K562 (cell line): ENCODE results near the gene MTMR4. TPM values are rescaled to one million over a fixed set of nuclear protein-coding genes. Genes with fewer than 3 reads are reported as not detected.

ENCODE experiments used
- ATF7 ChIP-seq: fragments of 450-650 bp; IDR thresholded peaks from 2 replicates; pipeline ENCODE4 v1.7.1; 2014; ENCODE audit warnings: mild to moderate bottlenecking, moderate library complexity
- CBFA2T3 ChIP-seq: fragments of 450-650 bp; IDR thresholded peaks from 2 replicates; pipeline ENCODE4 v1.6.1; 2017
- FOSL1 ChIP-seq: fragments of 200-800 bp; sonication (Bioruptor generic); conservative IDR thresholded peaks from 2 replicates; pipeline ENCODE4 v1.6.1; 2016; ENCODE audit warnings: missing genetic modification characterization, missing compliant biosample characterization
- HDAC2 ChIP-seq: fragments of 450-650 bp; IDR thresholded peaks from 2 replicates; pipeline ENCODE4 v1.6.1; 2016; ENCODE audit warnings: mild to moderate bottlenecking
- JUND ChIP-seq, 2 experiments: IDR thresholded peaks; 2 replicates in 1 of 2; 3 replicates in 1 of 2; pipeline ENCODE4 v1.6.1; 2011; ENCODE audit warnings: borderline replicate concordance in 2 of 2, low read depth in 2 of 2, low read length in 2 of 2, improper control_type of control experiment in 1 of 2, missing biosample characterization in 1 of 2, missing genetic modification characterization in 1 of 2, missing genetic modification reagents in 1 of 2
- MBD2 ChIP-seq: sonication (generic); IDR thresholded peaks from 2 replicates; pipeline ENCODE4 v1.6.1; 2016; ENCODE audit warnings: low read depth, borderline replicate concordance
- MEF2A ChIP-seq: IDR thresholded peaks from 2 replicates; pipeline ENCODE4 v1.6.1; 2011; ENCODE audit warnings: low read depth, mild to moderate bottlenecking, low read length, moderate library complexity; ENCODE audit not compliant: control insufficient read depth
- NRF1 ChIP-seq, 2 experiments: fragments of 450-650 bp; IDR thresholded peaks in 1 of 2; conservative IDR thresholded peaks in 1 of 2; 2 replicates each; pipeline ENCODE4 v1.6.1; 2014; ENCODE audit warnings: mild to moderate bottlenecking in 2 of 2
- PHB ChIP-seq: fragments of 250-450 bp; sonication (Bioruptor Pico); IDR thresholded peaks from 2 replicates; pipeline ENCODE4 v1.5.0; 2021
- RAD51 ChIP-seq: fragments of 450-650 bp; IDR thresholded peaks from 2 replicates; pipeline ENCODE4 v1.7.1; 2016; ENCODE audit warnings: low read depth, mild to moderate bottlenecking, borderline replicate concordance
- RBM39 ChIP-seq: fragments of 200-400 bp; formaldehyde crosslinking; optimal IDR thresholded peaks from 2 replicates; pipeline ENCODE3; 2018; ENCODE audit warnings: low read depth, low read length
- RCOR1 ChIP-seq, 2 experiments: IDR thresholded peaks; 2 replicates each; pipeline ENCODE4 v1.6.1; 2012; ENCODE audit warnings: low read depth in 2 of 2, low read length in 2 of 2, borderline replicate concordance in 1 of 2, improper control_type of control experiment in 1 of 2
- RNF2 ChIP-seq: sonication (generic); IDR thresholded peaks from 2 replicates; pipeline ENCODE4 v1.6.1; 2016
- ZNF274 ChIP-seq: IDR thresholded peaks from 2 replicates; pipeline ENCODE4 v1.6.1; 2011; ENCODE audit warnings: low read depth, mild to moderate bottlenecking, low read length, moderate library complexity, borderline replicate concordance
- ZNF586 ChIP-seq: fragments of 450-650 bp; formaldehyde crosslinking; conservative IDR thresholded peaks from 2 replicates; pipeline ENCODE4 v1.4.0; 2020; ENCODE audit warnings: mild to moderate bottlenecking, moderate library complexity
- ZSCAN32 ChIP-seq: fragments of 450-650 bp; formaldehyde crosslinking; IDR thresholded peaks from 2 replicates; pipeline ENCODE4 v1.4.0; 2020; ENCODE audit warnings: mild to moderate bottlenecking, moderate library complexity
- polyA plus RNA-seq, 8 experiments: library from polyadenylated mRNA; depleted of rRNA in 4 of 8; stranded (reverse) in 5 of 8; unstranded in 3 of 8; fragments of >200 nt; fragmentation: Nextera tagmentation in 2 of 8; fragmentation: Illumina TruSeq in 1 of 8; extraction: Ambion mirVana in 2 of 8; extraction: Trizol in 1 of 8; gene quantifications; 2 replicates each; pipeline versions ENCODE4 v1.2.1 to v1.2.3, GENCODE V29; 2011 to 2014; ENCODE audit warnings: inconsistent platforms in 1 of 8, missing spikeins in 1 of 8
- total RNA-seq, 7 experiments: library from RNA; depleted of rRNA in 6 of 7; stranded (reverse); fragments of >200 nt in 6 of 7; fragmentation: Illumina TruSeq in 2 of 7; extraction: Trizol in 2 of 7; gene quantifications; 2 replicates each; pipeline versions ENCODE4 v1.2.1 to v1.2.3, GENCODE V29; 2011 to 2021; ENCODE audit warnings: low replicate concordance in 1 of 7
- TF ChIP-seq, protein P1 (sequence below): fragments of 450-650 bp; IDR thresholded peaks from 2 replicates; pipeline ENCODE4 v1.6.1; 2016
- TF ChIP-seq, protein P2 (sequence below): fragments of 250-450 bp; sonication (Bioruptor Pico); IDR thresholded peaks from 2 replicates; pipeline ENCODE4 v1.8.0; 2022; ENCODE audit warnings: moderate library complexity, mild to moderate bottlenecking, inconsistent platforms
- TF ChIP-seq, protein P3 (sequence below): fragments of 250-450 bp; sonication (Bioruptor Pico); IDR thresholded peaks from 2 replicates; pipeline ENCODE4 v1.4.0; 2020
- TF ChIP-seq, protein P4 (sequence below): fragments of 200-800 bp; sonication (Bioruptor generic); IDR thresholded peaks from 2 replicates; pipeline ENCODE4 v1.6.1; 2017; ENCODE audit warnings: missing genetic modification characterization, missing compliant biosample characterization

Gene MTMR4
- total and polyA plus RNA-seq, 9 of the 15 experiments (the other 6 are each of a cell fraction or from before 2014, with no cell fraction given): 8.8 to 45.7 (median 28.7) TPM

DNA sequence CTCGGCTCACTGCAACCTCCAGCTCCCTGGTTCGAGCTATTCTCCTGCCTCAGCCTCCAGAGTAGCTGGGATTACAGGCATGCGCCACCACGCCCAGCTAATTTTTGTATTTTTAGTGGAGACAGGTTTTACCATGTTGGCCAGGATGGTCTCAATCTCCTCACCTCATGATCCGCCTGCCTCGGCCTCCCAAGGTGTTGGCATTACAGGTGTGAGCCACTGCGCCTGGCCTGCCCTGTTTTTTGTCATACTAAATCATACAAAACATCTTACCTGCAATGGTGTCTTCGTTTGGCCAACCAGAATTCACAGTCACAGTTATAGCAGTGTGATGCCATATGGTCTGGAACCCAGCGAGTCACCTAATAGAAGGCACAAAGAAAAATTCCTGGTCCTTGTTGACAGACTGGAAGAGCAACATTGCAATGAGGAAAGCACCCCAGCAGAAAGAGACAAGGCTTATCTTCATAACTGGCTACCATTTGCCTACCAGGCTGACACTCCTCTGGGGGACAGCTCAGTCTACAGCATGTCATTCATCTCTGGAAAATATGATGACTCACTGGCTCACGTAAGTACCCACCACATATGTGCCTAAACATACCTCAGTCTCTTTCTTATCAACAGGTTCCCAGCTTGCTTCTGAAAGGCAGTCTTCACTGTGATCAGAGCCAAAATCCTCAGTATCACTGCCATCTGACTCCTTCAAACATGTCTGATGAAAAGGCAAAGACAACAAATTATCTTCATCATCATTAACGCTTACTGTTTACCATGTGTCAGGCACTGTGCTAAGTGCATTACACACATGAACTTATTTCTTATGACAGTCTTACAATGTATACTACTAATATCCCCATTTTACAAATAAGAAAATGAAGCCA, 22.0 kb downstream of the MTMR4 start (continued):
- TF ChIP-seq RBM39: no peak
- TF ChIP-seq ZNF586 (CRISPR knock-in tag): no peak
- TF ChIP-seq FOSL1: peak; percentile 98
- TF ChIP-seq MEF2A: 0 out of 2 replicates have a peak, but pooled peaks have one; percentile 4
- TF ChIP-seq, protein P1, sequence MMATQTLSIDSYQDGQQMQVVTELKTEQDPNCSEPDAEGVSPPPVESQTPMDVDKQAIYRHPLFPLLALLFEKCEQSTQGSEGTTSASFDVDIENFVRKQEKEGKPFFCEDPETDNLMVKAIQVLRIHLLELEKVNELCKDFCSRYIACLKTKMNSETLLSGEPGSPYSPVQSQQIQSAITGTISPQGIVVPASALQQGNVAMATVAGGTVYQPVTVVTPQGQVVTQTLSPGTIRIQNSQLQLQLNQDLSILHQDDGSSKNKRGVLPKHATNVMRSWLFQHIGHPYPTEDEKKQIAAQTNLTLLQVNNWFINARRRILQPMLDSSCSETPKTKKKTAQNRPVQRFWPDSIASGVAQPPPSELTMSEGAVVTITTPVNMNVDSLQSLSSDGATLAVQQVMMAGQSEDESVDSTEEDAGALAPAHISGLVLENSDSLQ: peak; percentile 98
- 0 out of 2 replicates have a peak, but pooled peaks have one; percentile 41 for TF ChIP-seq ZNF274
- TF ChIP-seq PHB (CRISPR knock-in tag): no peak
- TF ChIP-seq CBFA2T3: peak; percentile 98
- TF ChIP-seq, protein P2, sequence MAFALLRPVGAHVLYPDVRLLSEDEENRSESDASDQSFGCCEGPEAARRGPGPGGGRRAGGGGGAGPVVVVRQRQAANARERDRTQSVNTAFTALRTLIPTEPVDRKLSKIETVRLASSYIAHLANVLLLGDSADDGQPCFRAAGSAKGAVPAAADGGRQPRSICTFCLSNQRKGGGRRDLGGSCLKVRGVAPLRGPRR: 0 out of 2 replicates have a peak, but pooled peaks have one; percentile 63
- TF ChIP-seq HDAC2: peak; percentile 98
- TF ChIP-seq, protein P3, sequence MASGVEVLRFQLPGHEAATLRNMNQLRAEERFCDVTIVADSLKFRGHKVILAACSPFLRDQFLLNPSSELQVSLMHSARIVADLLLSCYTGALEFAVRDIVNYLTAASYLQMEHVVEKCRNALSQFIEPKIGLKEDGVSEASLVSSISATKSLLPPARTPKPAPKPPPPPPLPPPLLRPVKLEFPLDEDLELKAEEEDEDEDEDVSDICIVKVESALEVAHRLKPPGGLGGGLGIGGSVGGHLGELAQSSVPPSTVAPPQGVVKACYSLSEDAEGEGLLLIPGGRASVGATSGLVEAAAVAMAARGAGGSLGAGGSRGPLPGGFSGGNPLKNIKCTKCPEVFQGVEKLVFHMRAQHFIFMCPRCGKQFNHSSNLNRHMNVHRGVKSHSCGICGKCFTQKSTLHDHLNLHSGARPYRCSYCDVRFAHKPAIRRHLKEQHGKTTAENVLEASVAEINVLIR (CRISPR knock-in tag): peak; percentile 59; the same call in 1 of the 2 replicates
- peak in 1 of 2 experiments; percentile 36; a peak in 2 of 4 replicates for TF ChIP-seq NRF1 (conservative IDR thresholded peaks at IDR 0.05 in 1 of 2, IDR thresholded peaks at IDR 0.05 in 1 of 2)
- TF ChIP-seq JUND (IDR thresholded peaks at IDR 0.05; ENCODE audit: borderline replicate concordance, low read depth, low read length): peak; percentile 98
- TF ChIP-seq JUND (tag; IDR thresholded peaks at IDR 0.05; ENCODE audit: borderline replicate concordance, low read depth, low read length): peak; percentile 99
- peak; percentile 72 for TF ChIP-seq MBD2
- peak; percentile 73; the same call in 1 of the 2 replicates for TF ChIP-seq RNF2
- TF ChIP-seq, protein P4, sequence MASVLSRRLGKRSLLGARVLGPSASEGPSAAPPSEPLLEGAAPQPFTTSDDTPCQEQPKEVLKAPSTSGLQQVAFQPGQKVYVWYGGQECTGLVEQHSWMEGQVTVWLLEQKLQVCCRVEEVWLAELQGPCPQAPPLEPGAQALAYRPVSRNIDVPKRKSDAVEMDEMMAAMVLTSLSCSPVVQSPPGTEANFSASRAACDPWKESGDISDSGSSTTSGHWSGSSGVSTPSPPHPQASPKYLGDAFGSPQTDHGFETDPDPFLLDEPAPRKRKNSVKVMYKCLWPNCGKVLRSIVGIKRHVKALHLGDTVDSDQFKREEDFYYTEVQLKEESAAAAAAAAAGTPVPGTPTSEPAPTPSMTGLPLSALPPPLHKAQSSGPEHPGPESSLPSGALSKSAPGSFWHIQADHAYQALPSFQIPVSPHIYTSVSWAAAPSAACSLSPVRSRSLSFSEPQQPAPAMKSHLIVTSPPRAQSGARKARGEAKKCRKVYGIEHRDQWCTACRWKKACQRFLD (CRISPR knock-in tag): peak; percentile 88
- peak; percentile 45; the same call in 1 of the 2 replicates for TF ChIP-seq RAD51
- TF ChIP-seq ZSCAN32 (CRISPR knock-in tag): no peak
- peak; percentile 95 for TF ChIP-seq ATF7
- TF ChIP-seq RCOR1 (IDR thresholded peaks at IDR 0.05; ENCODE audit: borderline replicate concordance in 1 of 2, low read depth in 2 of 2, low read length in 2 of 2): peak; percentile 88 to 95
